H1 (cell line): ENCODE data around the gene INPP5A.

Experiments
- BRCA1 ChIP-seq: IDR thresholded peaks from 2 replicates; pipeline ENCODE4 v1.6.1; 2012; ENCODE audit warnings: low read depth, low read length, improper control_type of control experiment
- CEBPB ChIP-seq: IDR thresholded peaks from 2 replicates; pipeline ENCODE4 v1.6.1; 2012; ENCODE audit warnings: low read depth, low read length
- E2F6 ChIP-seq: IDR thresholded peaks from 2 replicates; pipeline ENCODE4 v1.6.1; 2012; ENCODE audit warnings: inconsistent platforms
- EP300 ChIP-seq, 2 experiments: IDR thresholded peaks; 1 replicate in 1 of 2; 2 replicates in 1 of 2; pipeline ENCODE4 v1.6.1; 2011 to 2012; ENCODE audit warnings: low read depth in 2 of 2, low read length in 2 of 2, mild to moderate bottlenecking in 2 of 2, borderline replicate concordance in 1 of 2, inconsistent platforms in 1 of 2, moderate library complexity in 1 of 2
- EZH2 ChIP-seq: fragments of 200-600 bp; sonication (generic); IDR thresholded peaks from 2 replicates; pipeline ENCODE4 v1.7.1; 2012; ENCODE audit warnings: low read depth, mild to moderate bottlenecking, moderate library complexity, low read length, inconsistent platforms; ENCODE audit not compliant: severe bottlenecking
- NRF1 ChIP-seq: IDR thresholded peaks from 2 replicates; pipeline ENCODE4 v1.6.1; 2011; ENCODE audit warnings: mild to moderate bottlenecking, low read depth, low read length, improper control_type of control experiment
- PHF8 ChIP-seq: fragments of 200-600 bp; sonication (generic); conservative IDR thresholded peaks from 2 replicates; pipeline ENCODE4 v1.7.1; 2012; ENCODE audit warnings: low read depth, mild to moderate bottlenecking, inconsistent platforms, low read length, moderate library complexity
- POLR2A ChIP-seq, 2 experiments: IDR thresholded peaks; 1 replicate in 1 of 2; 2 replicates in 1 of 2; pipeline ENCODE4 v1.6.1; 2011; ENCODE audit warnings: low read depth in 2 of 2, low read length in 2 of 2, mild to moderate bottlenecking in 2 of 2; ENCODE audit errors: control extremely low read depth in 1 of 2
- POLR2AphosphoS5 ChIP-seq: IDR thresholded peaks from 2 replicates; pipeline ENCODE4 v1.6.1; 2011; ENCODE audit warnings: low read depth, low read length
- RAD21 ChIP-seq, 2 experiments: IDR thresholded peaks in 1 of 2; conservative IDR thresholded peaks in 1 of 2; 2 replicates each; pipeline ENCODE4 v1.6.1; 2011; ENCODE audit warnings: low read depth in 2 of 2, low read length in 2 of 2, improper control_type of control experiment in 1 of 2, inconsistent platforms in 1 of 2, mild to moderate bottlenecking in 1 of 2, moderate library complexity in 1 of 2
- SUZ12 ChIP-seq: fragments of 200-600 bp; sonication (generic); IDR thresholded peaks from 2 replicates; pipeline ENCODE4 v1.6.1; 2012; ENCODE audit warnings: mild to moderate bottlenecking, inconsistent platforms, low read length, moderate library complexity, mixed read lengths
- TF ChIP-seq, protein P1 (sequence below), 3 experiments: IDR thresholded peaks; 1 replicate in 2 of 3; 2 replicates in 1 of 3; pipeline versions ENCODE4 v1.5.1 to v1.6.1; 2011; ENCODE audit warnings: low read length in 3 of 3, mild to moderate bottlenecking in 3 of 3, inconsistent platforms in 2 of 3, low read depth in 1 of 3, moderate library complexity in 1 of 3; ENCODE audit not compliant: insufficient read depth in 1 of 3; ENCODE audit errors: control extremely low read depth in 1 of 3

DNA sequence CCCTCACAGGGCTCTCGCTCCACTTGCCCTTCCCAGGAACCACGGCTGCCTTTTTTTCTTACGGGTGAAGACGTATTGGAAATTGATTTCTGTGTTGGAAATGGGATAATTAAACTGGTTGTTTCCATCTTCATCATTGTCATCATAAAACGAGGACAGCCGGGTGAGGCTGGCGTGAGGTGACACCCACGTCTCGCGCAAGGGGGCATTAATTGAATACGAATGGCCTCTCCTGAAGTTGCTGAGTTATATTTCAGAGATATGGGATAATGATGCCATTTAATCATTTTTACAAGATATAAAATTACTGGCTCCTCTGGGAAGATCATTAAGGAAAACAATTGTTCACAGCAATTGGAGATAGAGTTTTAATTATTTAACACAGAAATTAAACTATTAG is 266.7 kb downstream of the INPP5A start:
- TF ChIP-seq EP300 (IDR thresholded peaks at IDR 0.05; ENCODE audit: borderline replicate concordance in 1 of 2, low read depth in 2 of 2, low read length in 2 of 2) = no peak
- TF ChIP-seq, protein P1, sequence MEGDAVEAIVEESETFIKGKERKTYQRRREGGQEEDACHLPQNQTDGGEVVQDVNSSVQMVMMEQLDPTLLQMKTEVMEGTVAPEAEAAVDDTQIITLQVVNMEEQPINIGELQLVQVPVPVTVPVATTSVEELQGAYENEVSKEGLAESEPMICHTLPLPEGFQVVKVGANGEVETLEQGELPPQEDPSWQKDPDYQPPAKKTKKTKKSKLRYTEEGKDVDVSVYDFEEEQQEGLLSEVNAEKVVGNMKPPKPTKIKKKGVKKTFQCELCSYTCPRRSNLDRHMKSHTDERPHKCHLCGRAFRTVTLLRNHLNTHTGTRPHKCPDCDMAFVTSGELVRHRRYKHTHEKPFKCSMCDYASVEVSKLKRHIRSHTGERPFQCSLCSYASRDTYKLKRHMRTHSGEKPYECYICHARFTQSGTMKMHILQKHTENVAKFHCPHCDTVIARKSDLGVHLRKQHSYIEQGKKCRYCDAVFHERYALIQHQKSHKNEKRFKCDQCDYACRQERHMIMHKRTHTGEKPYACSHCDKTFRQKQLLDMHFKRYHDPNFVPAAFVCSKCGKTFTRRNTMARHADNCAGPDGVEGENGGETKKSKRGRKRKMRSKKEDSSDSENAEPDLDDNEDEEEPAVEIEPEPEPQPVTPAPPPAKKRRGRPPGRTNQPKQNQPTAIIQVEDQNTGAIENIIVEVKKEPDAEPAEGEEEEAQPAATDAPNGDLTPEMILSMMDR (IDR thresholded peaks at IDR 0.05; ENCODE audit: control extremely low read depth in 1 of 3, insufficient read depth in 1 of 3, low read depth in 1 of 3, low read length in 3 of 3) = no peak
- TF ChIP-seq SUZ12 = no peak
- no peak for TF ChIP-seq POLR2AphosphoS5
- TF ChIP-seq PHF8 = no peak
- TF ChIP-seq CEBPB = no peak
- no peak for TF ChIP-seq RAD21 (IDR thresholded peaks at IDR 0.05 in 1 of 2, conservative IDR thresholded peaks at IDR 0.05 in 1 of 2; ENCODE audit: low read depth in 2 of 2, low read length in 2 of 2)
- no peak for TF ChIP-seq NRF1
- TF ChIP-seq EZH2 = no peak
- no peak for TF ChIP-seq POLR2A (IDR thresholded peaks at IDR 0.05; ENCODE audit: control extremely low read depth in 1 of 2, low read depth in 2 of 2, low read length in 2 of 2)
- TF ChIP-seq BRCA1 = no peak
- no peak for TF ChIP-seq E2F6
